NB4 (cell line): Measurements from ENCODE around the gene PIWIL4.

ENCODE experiments used
- POLR2A ChIP-seq: IDR thresholded peaks from 2 replicates; pipeline ENCODE4 v1.6.1; 2011; ENCODE audit warnings: mild to moderate bottlenecking; ENCODE audit not compliant: insufficient read length; ENCODE audit errors: extremely low read depth
- TF ChIP-seq, protein P1 (sequence below): IDR thresholded peaks from one replicate; pipeline ENCODE4 v1.5.1; 2012; ENCODE audit warnings: low read depth, low read length

DNA sequence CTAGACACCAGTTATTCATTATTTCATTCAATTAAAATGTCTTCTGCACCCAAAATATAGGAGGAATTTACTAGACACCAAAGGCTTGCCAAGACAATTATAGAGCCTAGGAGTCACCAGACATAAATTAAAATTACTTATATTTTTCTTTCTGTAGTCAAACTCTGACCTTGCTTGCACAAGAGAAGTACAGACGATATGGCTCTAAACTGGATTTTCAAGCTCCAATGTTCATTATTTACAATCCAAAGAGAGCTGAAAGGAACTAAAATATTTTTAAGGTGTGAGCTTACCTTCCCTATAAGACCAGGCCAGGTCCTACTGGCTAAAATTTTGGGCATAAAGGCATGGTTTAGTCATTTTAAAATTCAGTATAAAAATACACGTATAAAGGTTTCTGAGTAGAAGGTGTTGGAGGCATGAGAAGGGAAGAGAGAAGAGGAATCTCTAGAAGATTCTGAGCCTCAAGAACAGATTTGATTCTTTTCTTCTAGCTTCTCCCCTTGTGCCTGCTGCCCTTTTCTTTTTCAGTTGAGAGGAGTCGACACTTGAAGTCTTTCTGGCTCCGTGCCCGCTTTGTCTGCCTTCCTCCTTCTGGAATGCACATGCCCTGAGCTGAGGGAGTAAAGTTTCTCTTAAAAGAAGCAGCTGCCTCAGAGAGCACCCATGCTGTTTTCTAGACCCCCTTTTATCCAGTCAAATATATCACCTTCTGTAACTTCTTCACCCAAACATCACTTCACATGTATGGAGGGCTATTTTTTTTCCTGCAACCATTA lies 41.4 kb upstream of the PIWIL4 start:
- TF ChIP-seq POLR2A = no peak
- TF ChIP-seq, protein P1, sequence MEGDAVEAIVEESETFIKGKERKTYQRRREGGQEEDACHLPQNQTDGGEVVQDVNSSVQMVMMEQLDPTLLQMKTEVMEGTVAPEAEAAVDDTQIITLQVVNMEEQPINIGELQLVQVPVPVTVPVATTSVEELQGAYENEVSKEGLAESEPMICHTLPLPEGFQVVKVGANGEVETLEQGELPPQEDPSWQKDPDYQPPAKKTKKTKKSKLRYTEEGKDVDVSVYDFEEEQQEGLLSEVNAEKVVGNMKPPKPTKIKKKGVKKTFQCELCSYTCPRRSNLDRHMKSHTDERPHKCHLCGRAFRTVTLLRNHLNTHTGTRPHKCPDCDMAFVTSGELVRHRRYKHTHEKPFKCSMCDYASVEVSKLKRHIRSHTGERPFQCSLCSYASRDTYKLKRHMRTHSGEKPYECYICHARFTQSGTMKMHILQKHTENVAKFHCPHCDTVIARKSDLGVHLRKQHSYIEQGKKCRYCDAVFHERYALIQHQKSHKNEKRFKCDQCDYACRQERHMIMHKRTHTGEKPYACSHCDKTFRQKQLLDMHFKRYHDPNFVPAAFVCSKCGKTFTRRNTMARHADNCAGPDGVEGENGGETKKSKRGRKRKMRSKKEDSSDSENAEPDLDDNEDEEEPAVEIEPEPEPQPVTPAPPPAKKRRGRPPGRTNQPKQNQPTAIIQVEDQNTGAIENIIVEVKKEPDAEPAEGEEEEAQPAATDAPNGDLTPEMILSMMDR = no peak
